SU-DHL-6 (cell line): ENCODE measurements around the gene ZNF592.

Experiments
- H2AFZ ChIP-seq: fragments of 200-600 bp; sonication (generic); 2 replicates; pipeline ENCODE4 v1.6.1; 2014; ENCODE audit warnings: low read depth, mild to moderate bottlenecking, moderate library complexity, mixed read lengths, antibody characterized with exemption, low read length; ENCODE audit not compliant: severe bottlenecking
- H3F3A ChIP-seq: fragments of 200-600 bp; shearing (Covaris generic); 2 replicates; pipeline ENCODE4 v1.6.0; 2016; ENCODE audit warnings: antibody characterized with exemption, mild to moderate bottlenecking; ENCODE audit not compliant: insufficient read depth
- H3K27ac ChIP-seq: fragments of 200-600 bp; sonication (generic); 2 replicates; pipeline ENCODE4 v1.5.1; 2016; ENCODE audit warnings: low read depth, mild to moderate bottlenecking, low read length, moderate library complexity, mixed read lengths
- H3K27me3 ChIP-seq: fragments of 200-600 bp; sonication (generic), shearing (Covaris generic); 2 replicates; pipeline ENCODE4 v1.6.0; 2014; ENCODE audit warnings: mild to moderate bottlenecking, low read length
- H3K36me3 ChIP-seq: fragments of 200-600 bp; sonication (generic); 2 replicates; pipeline ENCODE4 v1.6.1; 2014; ENCODE audit warnings: mild to moderate bottlenecking, low read length, mixed read lengths
- H3K4me2 ChIP-seq: fragments of 300-600, 200-600 bp; shearing (Covaris generic), sonication (generic); 2 replicates; pipeline ENCODE4 v1.6.0; 2014; ENCODE audit warnings: low read length, low read depth, mild to moderate bottlenecking; ENCODE audit not compliant: poor library complexity, severe bottlenecking
- H3K4me3 ChIP-seq: fragments of 200-600 bp; sonication (generic); 2 replicates; pipeline ENCODE4 v1.5.1; 2014; ENCODE audit warnings: antibody characterized with exemption, low read length, mild to moderate bottlenecking, mixed read lengths; ENCODE audit not compliant: insufficient read depth, poor library complexity, severe bottlenecking
- H3K79me2 ChIP-seq: fragments of 200-600 bp; sonication (generic); 2 replicates; pipeline ENCODE4 v1.6.1; 2014; ENCODE audit warnings: mild to moderate bottlenecking, low read length, moderate library complexity; ENCODE audit not compliant: insufficient read depth
- H3K9ac ChIP-seq: fragments of 200-600 bp; sonication (generic); 2 replicates; pipeline ENCODE4 v1.7.0; 2014; ENCODE audit warnings: mild to moderate bottlenecking, low read length
- H3K9me2 ChIP-seq: fragments of 200-600 bp; sonication (generic); replicated peaks from 2 replicates; pipeline ENCODE4 v1.6.1; 2014; ENCODE audit warnings: low read length; ENCODE audit not compliant: insufficient read depth
- H3K9me3 ChIP-seq: fragments of 200-600 bp; sonication (generic); 2 replicates; pipeline ENCODE4 v1.6.1; 2014; ENCODE audit warnings: low read length, mixed read lengths; ENCODE audit not compliant: insufficient read depth
- H4K20me1 ChIP-seq: fragments of 200-600 bp; sonication (generic); 2 replicates; pipeline ENCODE4 v1.6.1; 2014; ENCODE audit warnings: low read depth, mild to moderate bottlenecking, antibody characterized with exemption, low read length, moderate library complexity, mixed read lengths
- EZH2phosphoT487 ChIP-seq: fragments of 200-600 bp; sonication (generic), shearing (Covaris generic); conservative IDR thresholded peaks from 2 replicates; pipeline ENCODE4 v1.6.1; 2018; ENCODE audit warnings: mild to moderate bottlenecking, antibody characterized with exemption, low read length, moderate library complexity, mixed read lengths
- TF ChIP-seq, protein P1 (sequence below): fragments of 200-600 bp; sonication (generic); IDR thresholded peaks from one replicate; pipeline ENCODE4 v1.5.1; 2017; ENCODE audit warnings: antibody characterized with exemption, mild to moderate bottlenecking, low read length, moderate library complexity; ENCODE audit not compliant: insufficient read depth, poor library complexity, severe bottlenecking

ZNF592 gene

DNA sequence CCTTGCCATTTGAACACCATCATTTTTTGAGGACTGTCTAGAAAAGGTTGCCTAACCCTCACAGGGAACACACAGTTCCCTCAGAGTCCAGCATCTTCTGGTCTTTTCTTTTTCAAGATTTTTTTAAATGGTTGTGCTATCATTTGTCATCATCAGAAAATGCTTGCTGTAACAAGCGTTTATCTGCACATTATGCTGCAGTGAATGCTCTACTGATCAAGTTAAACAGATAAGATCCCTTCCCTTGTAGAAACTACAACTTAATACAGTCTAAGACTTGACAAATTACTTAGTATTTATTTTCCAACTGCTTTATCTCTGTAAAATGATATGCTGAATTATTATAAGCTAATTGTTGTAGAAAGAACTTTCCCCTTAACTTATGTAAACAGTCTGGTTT, 56.8 kb downstream of the ZNF592 start:
- Histone ChIP-seq H3K27me3 (no peaks in the 10 kb centered on the region), H3K4me2 (no peak overlapping the region), H3K36me3 (no peaks in the 10 kb centered on the region; the same call in 1 of the 2 replicates), H4K20me1 (no peaks in the 10 kb centered on the region), H3K4me3 (no peak overlapping the region), H3K9me3 (no peaks in the 10 kb centered on the region), H3F3A (0 out of 2 replicates have a peak, but pooled peaks cover 4% of the 10 kb centered on the region), H3K9ac (no peak overlapping the region), H3K9me2 (no peaks in the 10 kb centered on the region), H2AFZ (no peak overlapping the region), H3K79me2 (no peaks in the 10 kb centered on the region), H3K27ac (no peak overlapping the region)
- TF ChIP-seq EZH2phosphoT487 = no peak
- TF ChIP-seq, protein P1, sequence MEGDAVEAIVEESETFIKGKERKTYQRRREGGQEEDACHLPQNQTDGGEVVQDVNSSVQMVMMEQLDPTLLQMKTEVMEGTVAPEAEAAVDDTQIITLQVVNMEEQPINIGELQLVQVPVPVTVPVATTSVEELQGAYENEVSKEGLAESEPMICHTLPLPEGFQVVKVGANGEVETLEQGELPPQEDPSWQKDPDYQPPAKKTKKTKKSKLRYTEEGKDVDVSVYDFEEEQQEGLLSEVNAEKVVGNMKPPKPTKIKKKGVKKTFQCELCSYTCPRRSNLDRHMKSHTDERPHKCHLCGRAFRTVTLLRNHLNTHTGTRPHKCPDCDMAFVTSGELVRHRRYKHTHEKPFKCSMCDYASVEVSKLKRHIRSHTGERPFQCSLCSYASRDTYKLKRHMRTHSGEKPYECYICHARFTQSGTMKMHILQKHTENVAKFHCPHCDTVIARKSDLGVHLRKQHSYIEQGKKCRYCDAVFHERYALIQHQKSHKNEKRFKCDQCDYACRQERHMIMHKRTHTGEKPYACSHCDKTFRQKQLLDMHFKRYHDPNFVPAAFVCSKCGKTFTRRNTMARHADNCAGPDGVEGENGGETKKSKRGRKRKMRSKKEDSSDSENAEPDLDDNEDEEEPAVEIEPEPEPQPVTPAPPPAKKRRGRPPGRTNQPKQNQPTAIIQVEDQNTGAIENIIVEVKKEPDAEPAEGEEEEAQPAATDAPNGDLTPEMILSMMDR = no peak

DNA sequence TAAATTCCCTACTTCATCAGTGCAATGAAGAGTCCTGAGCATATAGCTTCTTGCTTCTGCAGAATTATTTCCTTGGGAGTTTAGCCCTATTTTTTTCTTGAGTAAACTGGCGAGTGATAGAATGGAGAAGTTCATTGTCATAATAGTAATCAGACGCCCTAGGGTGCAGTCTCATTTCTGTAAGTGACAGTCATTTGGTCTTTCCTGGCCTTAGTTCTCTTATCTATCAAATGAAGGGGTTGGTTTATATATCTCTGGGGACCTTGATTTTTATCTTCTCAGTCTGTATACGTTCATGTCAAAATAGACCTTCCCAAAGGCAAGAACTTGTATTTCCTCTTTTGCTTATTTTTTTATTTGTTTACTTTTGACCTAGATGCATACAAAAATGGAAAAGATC, 58.8 kb downstream of the ZNF592 start:
- H2AFZ ChIP-seq = no peak overlapping the region
- H3K9me3 ChIP-seq = no peaks in the 10 kb centered on the region
- H3K27me3 ChIP-seq = no peaks in the 10 kb centered on the region
- H3K4me3 ChIP-seq = no peak overlapping the region
- H3K9ac ChIP-seq = no peak overlapping the region
- no peaks in the 10 kb centered on the region for H4K20me1 ChIP-seq
- no peaks in the 10 kb centered on the region for H3K9me2 ChIP-seq
- H3K36me3 ChIP-seq = no peaks in the 10 kb centered on the region; the same call in 1 of the 2 replicates
- no peak overlapping the region for H3K4me2 ChIP-seq
- TF ChIP-seq, protein P1 = no peak
- TF ChIP-seq EZH2phosphoT487 = no peak
- H3K27ac ChIP-seq = no peak overlapping the region
- H3F3A ChIP-seq = 0 out of 2 replicates have a peak, but pooled peaks cover 4% of the 10 kb centered on the region
- H3K79me2 ChIP-seq = no peaks in the 10 kb centered on the region

DNA sequence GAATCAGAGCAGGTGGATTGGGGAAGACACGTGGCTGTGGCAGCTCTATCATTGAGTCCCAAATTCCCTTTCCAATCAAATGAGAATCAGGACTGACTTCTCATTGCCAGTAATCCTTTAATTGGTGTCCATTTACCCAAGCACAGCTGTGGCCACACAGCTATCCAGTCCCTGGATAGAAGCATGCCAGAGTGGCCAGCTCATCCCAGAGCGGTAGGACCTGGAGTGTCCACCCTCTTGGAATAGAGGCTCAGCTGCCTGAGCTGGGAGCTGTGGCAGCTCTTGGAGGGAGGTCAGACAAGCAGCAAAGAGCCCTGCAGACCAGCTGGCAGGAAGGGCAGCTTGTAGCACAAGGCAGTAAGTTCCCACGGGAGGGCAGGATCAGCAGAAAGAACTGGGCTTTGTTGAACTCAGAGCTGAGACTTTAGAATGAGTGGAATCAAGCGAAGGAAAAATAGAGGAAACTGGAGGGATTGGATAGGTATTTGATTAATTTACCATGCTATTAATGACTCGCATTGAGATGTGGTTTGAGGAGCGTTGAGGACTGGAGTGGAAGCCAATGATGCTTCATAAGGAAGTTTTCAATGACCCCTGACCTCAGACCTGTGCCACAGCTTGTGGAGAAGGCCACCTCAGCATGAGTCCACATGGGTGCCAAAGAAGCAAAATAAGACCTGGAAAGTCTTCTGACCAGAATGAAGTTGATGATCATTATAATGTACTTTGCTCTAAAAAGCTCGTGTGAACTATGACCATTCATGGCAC, 61.9 kb downstream of the ZNF592 start:
- Histone ChIP-seq H3K27ac (no peak overlapping the region), H3F3A (0 out of 2 replicates have a peak, but pooled peaks cover 4% of the 10 kb centered on the region), H3K4me3 (no peak overlapping the region), H4K20me1 (no peaks in the 10 kb centered on the region), H2AFZ (no peak overlapping the region), H3K79me2 (no peaks in the 10 kb centered on the region), H3K36me3 (no peaks in the 10 kb centered on the region; the same call in 1 of the 2 replicates), H3K9me2 (no peaks in the 10 kb centered on the region), H3K27me3 (no peaks in the 10 kb centered on the region), H3K9ac (no peak overlapping the region), H3K9me3 (no peaks in the 10 kb centered on the region), H3K4me2 (no peak overlapping the region)
- no peak for TF ChIP-seq EZH2phosphoT487
- TF ChIP-seq, protein P1 = no peak
